GM12878 (cell line): ENCODE results near the gene GRIK2. TPM values are rescaled to one million over a fixed set of nuclear protein-coding genes. Genes with fewer than 3 reads are reported as not detected.

Experiments used
- ATAC-seq: fragments of 200-7000 bp; cut with Tn5 transposase; 3 replicates; pipeline ENCODE4 v1.9.1; 2020; ENCODE audit warnings: mild to moderate bottlenecking, moderate library complexity
- BruUV-seq: library from RNA; stranded (reverse); fragments of 400-500 nt; replicated peaks from 2 replicates; lab custom pipeline; 2021; lab: Mats Ljungman, UMichigan
- CTCF ChIA-PET: fragments of 300-600 bp; sonication (Branson Sonifier 250); formaldehyde crosslinking; extraction: SDS; loops from one replicate; lab custom pipeline; 2021; ENCODE audit warnings: inconsistent platforms; lab: Yijun Ruan, JAX
- POLR2A ChIA-PET: fragments of 350-600 bp; formaldehyde crosslinking; extraction: SDS; loops from one replicate; lab custom pipeline; 2021; ENCODE audit warnings: inconsistent platforms; lab: Charles Lee
- RAD21 ChIA-PET: fragments of 300-600 bp; sonication (Branson Sonifier 250); formaldehyde crosslinking; loops from one replicate; lab custom pipeline; 2023; ENCODE audit warnings: antibody characterized with exemption; ENCODE audit not compliant: unreplicated experiment; lab: Charles Lee
- SMC1A ChIA-PET: fragments of 300-600 bp; sonication (Branson Sonifier 250); formaldehyde crosslinking; loops from one replicate; lab custom pipeline; 2023; ENCODE audit not compliant: unreplicated experiment, uncharacterized antibody; lab: Charles Lee
- DNase-seq: peaks from one replicate; pipeline ENCODE4 v3.0.0-alpha.2; 2011; ENCODE audit warnings: low read depth, low spot score
- FAIRE-seq: peaks from 3 replicates; lab custom pipeline; 2011; peaks lifted over from hg19 to GRCh38; lab: Jason Lieb, UNC
- H2AFZ ChIP-seq: 2 replicates; pipeline ENCODE4 v1.6.0; 2011; ENCODE audit warnings: low read depth, low read length, control low read depth; ENCODE audit not compliant: control insufficient read depth
- H3K27ac ChIP-seq: 2 replicates; pipeline ENCODE4 v1.5.1; 2011; ENCODE audit warnings: control low read depth; ENCODE audit not compliant: control insufficient read depth, insufficient read depth
- H3K27me3 ChIP-seq, 2 experiments: replicated peaks in 1 of 2; 2 replicates each; pipeline versions ENCODE4 v1.6.0 to v1.6.1; 2011; ENCODE audit warnings: low read length in 1 of 2; ENCODE audit not compliant: control insufficient read depth in 2 of 2, insufficient read depth in 2 of 2
- H3K36me3 ChIP-seq, 2 experiments: 2 replicates each; pipeline ENCODE4 v1.5.1; 2011; ENCODE audit warnings: low read length in 1 of 2; ENCODE audit not compliant: control insufficient read depth in 2 of 2, insufficient read depth in 2 of 2
- H3K4me1 ChIP-seq: 2 replicates; pipeline ENCODE4 v1.6.1; 2011; ENCODE audit warnings: mild to moderate bottlenecking, low read length, moderate library complexity, mixed read lengths; ENCODE audit not compliant: control insufficient read depth, insufficient read depth
- H3K4me2 ChIP-seq: 2 replicates; pipeline ENCODE4 v1.6.0; 2011; ENCODE audit warnings: control low read depth; ENCODE audit not compliant: control insufficient read depth, insufficient read depth
- H3K4me3 ChIP-seq: fragments of 200-600 bp; sonication (generic); 2 replicates; pipeline ENCODE4 v1.5.1; 2016
- H3K79me2 ChIP-seq: 2 replicates; pipeline ENCODE4 v1.6.0; 2011; ENCODE audit warnings: low read length; ENCODE audit not compliant: control insufficient read depth, insufficient read depth
- H3K9ac ChIP-seq: 2 replicates; pipeline ENCODE4 v1.8.0; 2011; ENCODE audit warnings: low read length, control low read depth, mixed read lengths; ENCODE audit not compliant: control insufficient read depth, insufficient read depth
- H3K9me3 ChIP-seq: replicated peaks from 3 replicates; pipeline ENCODE4 v1.5.1; 2011; ENCODE audit warnings: mild to moderate bottlenecking, low read length; ENCODE audit not compliant: control insufficient read depth, insufficient read depth
- H4K20me1 ChIP-seq: 2 replicates; pipeline ENCODE4 v1.6.0; 2011; ENCODE audit not compliant: control insufficient read depth, insufficient read depth
- BCLAF1 ChIP-seq: fragments of 450-650 bp; IDR thresholded peaks from 2 replicates; pipeline ENCODE4 v1.6.1; 2017; ENCODE audit warnings: antibody characterized with exemption, mild to moderate bottlenecking, moderate library complexity
- CBX5 ChIP-seq: sonication (generic); IDR thresholded peaks from 2 replicates; pipeline ENCODE4 v1.6.1; 2016; ENCODE audit warnings: low read depth, moderate library complexity, mild to moderate bottlenecking, inconsistent platforms
- GATAD2B ChIP-seq: fragments of 450-650 bp; conservative IDR thresholded peaks from 2 replicates; pipeline ENCODE4 v1.6.1; 2017; ENCODE audit warnings: low read depth, mild to moderate bottlenecking, moderate library complexity
- KAT2A ChIP-seq: conservative IDR thresholded peaks from 2 replicates; pipeline ENCODE4 v1.6.1; 2011; ENCODE audit warnings: low read depth, low read length; ENCODE audit not compliant: control insufficient read depth
- MTA2 ChIP-seq: fragments of 450-650 bp; IDR thresholded peaks from 2 replicates; pipeline ENCODE4 v1.6.1; 2016; ENCODE audit warnings: low read depth, mild to moderate bottlenecking, moderate library complexity
- NR2C1 ChIP-seq: fragments of 450-650 bp; IDR thresholded peaks from 2 replicates; pipeline ENCODE4 v1.6.1; 2017; ENCODE audit warnings: antibody characterized with exemption, mild to moderate bottlenecking, moderate library complexity
- SMAD5 ChIP-seq: IDR thresholded peaks from 2 replicates; pipeline ENCODE4 v1.6.1; 2016; ENCODE audit warnings: antibody characterized with exemption, low read depth
- SREBF1 ChIP-seq: IDR thresholded peaks from 2 replicates; pipeline ENCODE4 v1.6.1; 2012; ENCODE audit warnings: mild to moderate bottlenecking, low read length
- STAT1 ChIP-seq: fragments of 450-650 bp; conservative IDR thresholded peaks from 2 replicates; pipeline ENCODE4 v1.6.1; 2014; ENCODE audit warnings: antibody characterized with exemption, mild to moderate bottlenecking
- SUPT20H ChIP-seq: IDR thresholded peaks from 2 replicates; pipeline ENCODE4 v1.6.1; 2011; ENCODE audit warnings: low read depth, mild to moderate bottlenecking, low read length, moderate library complexity, borderline replicate concordance; ENCODE audit not compliant: control insufficient read depth
- TCF3 ChIP-seq: IDR thresholded peaks from 2 replicates; pipeline ENCODE4 v1.6.1; 2012; ENCODE audit warnings: low read depth, mild to moderate bottlenecking, low read length, borderline replicate concordance; ENCODE audit not compliant: insufficient read depth
- ZNF274 ChIP-seq: IDR thresholded peaks from one replicate; pipeline ENCODE4 v1.8.0; 2011; ENCODE audit not compliant: insufficient read length, insufficient read depth
- ZNF384 ChIP-seq: IDR thresholded peaks from 2 replicates; pipeline ENCODE4 v1.6.1; 2012; ENCODE audit warnings: low read depth, mild to moderate bottlenecking, low read length, improper control_type of control experiment, borderline replicate concordance
- ZZZ3 ChIP-seq: IDR thresholded peaks from 2 replicates; pipeline ENCODE4 v1.6.1; 2011; ENCODE audit warnings: low read depth; ENCODE audit not compliant: control insufficient read depth, insufficient read length
- WGBS: methylation state at CpG from one replicate; pipeline ENCODE4 v1.1.6; 2016; ENCODE audit warnings: low lambda C conversion rate; ENCODE audit not compliant: insufficient replicate concordance, insufficient coverage; ENCODE audit errors: missing lambda C conversion rate; 5-methylcytosine and 5-hydroxymethylcytosine counted together
- in situ Hi-C: fragments of 300-500 bp; cut with MboI; formaldehyde crosslinking; loops from 9 replicates; pipeline ENCODE4 v1.14.3; 2018; ENCODE audit warnings: mixed read lengths
- intact Hi-C: fragments of 100-400 bp; cut with micrococcal nuclease; formaldehyde crosslinking; loops from one replicate; pipeline ENCODE4 v1.14.2; 2022; ENCODE audit not compliant: unreplicated experiment
- polyA plus RNA-seq, 11 experiments: library from polyadenylated mRNA; depleted of rRNA in 4 of 11; unstranded in 6 of 11; stranded (reverse) in 5 of 11; fragments of >200 nt; fragmentation: Nextera tagmentation in 4 of 11; fragmentation: Illumina TruSeq in 1 of 11; extraction: Ambion mirVana in 4 of 11; extraction: Trizol in 1 of 11; gene quantifications; 1 replicate in 1 of 11; 2 replicates in 10 of 11; pipeline versions ENCODE4 v1.2.1 to v1.2.3, GENCODE V29; 2011 to 2016; ENCODE audit warnings: inconsistent platforms in 2 of 11, missing spikeins in 2 of 11, low read depth in 1 of 11
- total RNA-seq, 4 experiments: library from RNA; depleted of rRNA in 3 of 4; stranded (reverse); fragments of >200 nt in 3 of 4; fragmentation: Illumina TruSeq in 1 of 4; extraction: Trizol in 1 of 4; gene quantifications; 2 replicates each; pipeline versions ENCODE4 v1.2.1 to v1.2.3, GENCODE V29; 2013 to 2021
- TF ChIP-seq, protein P1 (sequence below): fragments of 450-650 bp; IDR thresholded peaks from 2 replicates; pipeline ENCODE4 v1.6.1; 2016; ENCODE audit warnings: mild to moderate bottlenecking, moderate library complexity, borderline replicate concordance
- TF ChIP-seq, protein P2 (sequence below): IDR thresholded peaks from 2 replicates; pipeline ENCODE4 v1.6.1; 2012; ENCODE audit warnings: low read depth, low read length, improper control_type of control experiment

GRIK2 gene
- total and polyA plus RNA-seq, 10 of the 15 experiments (the other 5 are each of a cell fraction or from before 2014, with no cell fraction given): not detected

GRCh38 chr6:101402622-101403031 lies 9.1 kb downstream of the GRIK2 start:
- H3K4me1 ChIP-seq: no peaks in the 10 kb centered on the region
- no peaks in the 10 kb centered on the region for H3K79me2 ChIP-seq
- ATAC-seq: no peak; the same call in 2 of the 3 replicates
- 3% methylated on average over 28 of the region's 28 CpGs for WGBS
- FAIRE-seq: no peak
- no peaks in the 10 kb centered on the region for H3K9me3 ChIP-seq
- no peaks in the 10 kb centered on the region for H4K20me1 ChIP-seq
- no peak overlapping the region for H3K4me2 ChIP-seq
- no peak for DNase-seq
- H3K27ac ChIP-seq: no peak overlapping the region
- RAD21 ChIA-PET: no interaction called here
- H3K9ac ChIP-seq: no peak overlapping the region
- no TSS peak for BruUV-seq
- POLR2A ChIA-PET: no interaction called here
- H2AFZ ChIP-seq: no peak overlapping the region
- SMC1A ChIA-PET: no interaction called here
- peaks cover 12 to 17% of the 10 kb centered on the region in 2 experiments for H3K27me3 ChIP-seq
- intact Hi-C loops (no loop called here), in situ Hi-C loops (no loop called here)
- no peaks in the 10 kb centered on the region for H3K36me3 ChIP-seq
- no peak overlapping the region for H3K4me3 ChIP-seq
- CTCF ChIA-PET: interaction anchor here (0.9 kb wide), 1 partner anchor 35 kb away, joined by 3 read pairs; no protein-coding TSS in a partner anchor
- TF ChIP-seq SMAD5 (no peak), KAT2A (no peak), STAT1 (no peak), ZNF384 (no peak), TCF3 (no peak), BCLAF1 (no peak), MTA2 (no peak), GATAD2B (no peak), NR2C1 (no peak), CBX5 (no peak), ZNF274 (no peak), SUPT20H (no peak), SREBF1 (no peak), ZZZ3 (no peak)
- TF ChIP-seq, protein P1, sequence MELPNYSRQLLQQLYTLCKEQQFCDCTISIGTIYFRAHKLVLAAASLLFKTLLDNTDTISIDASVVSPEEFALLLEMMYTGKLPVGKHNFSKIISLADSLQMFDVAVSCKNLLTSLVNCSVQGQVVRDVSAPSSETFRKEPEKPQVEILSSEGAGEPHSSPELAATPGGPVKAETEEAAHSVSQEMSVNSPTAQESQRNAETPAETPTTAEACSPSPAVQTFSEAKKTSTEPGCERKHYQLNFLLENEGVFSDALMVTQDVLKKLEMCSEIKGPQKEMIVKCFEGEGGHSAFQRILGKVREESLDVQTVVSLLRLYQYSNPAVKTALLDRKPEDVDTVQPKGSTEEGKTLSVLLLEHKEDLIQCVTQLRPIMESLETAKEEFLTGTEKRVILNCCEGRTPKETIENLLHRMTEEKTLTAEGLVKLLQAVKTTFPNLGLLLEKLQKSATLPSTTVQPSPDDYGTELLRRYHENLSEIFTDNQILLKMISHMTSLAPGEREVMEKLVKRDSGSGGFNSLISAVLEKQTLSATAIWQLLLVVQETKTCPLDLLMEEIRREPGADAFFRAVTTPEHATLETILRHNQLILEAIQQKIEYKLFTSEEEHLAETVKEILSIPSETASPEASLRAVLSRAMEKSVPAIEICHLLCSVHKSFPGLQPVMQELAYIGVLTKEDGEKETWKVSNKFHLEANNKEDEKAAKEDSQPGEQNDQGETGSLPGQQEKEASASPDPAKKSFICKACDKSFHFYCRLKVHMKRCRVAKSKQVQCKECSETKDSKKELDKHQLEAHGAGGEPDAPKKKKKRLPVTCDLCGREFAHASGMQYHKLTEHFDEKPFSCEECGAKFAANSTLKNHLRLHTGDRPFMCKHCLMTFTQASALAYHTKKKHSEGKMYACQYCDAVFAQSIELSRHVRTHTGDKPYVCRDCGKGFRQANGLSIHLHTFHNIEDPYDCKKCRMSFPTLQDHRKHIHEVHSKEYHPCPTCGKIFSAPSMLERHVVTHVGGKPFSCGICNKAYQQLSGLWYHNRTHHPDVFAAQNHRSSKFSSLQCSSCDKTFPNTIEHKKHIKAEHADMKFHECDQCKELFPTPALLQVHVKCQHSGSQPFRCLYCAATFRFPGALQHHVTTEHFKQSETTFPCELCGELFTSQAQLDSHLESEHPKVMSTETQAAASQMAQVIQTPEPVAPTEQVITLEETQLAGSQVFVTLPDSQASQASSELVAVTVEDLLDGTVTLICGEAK: no peak
- TF ChIP-seq, protein P2, sequence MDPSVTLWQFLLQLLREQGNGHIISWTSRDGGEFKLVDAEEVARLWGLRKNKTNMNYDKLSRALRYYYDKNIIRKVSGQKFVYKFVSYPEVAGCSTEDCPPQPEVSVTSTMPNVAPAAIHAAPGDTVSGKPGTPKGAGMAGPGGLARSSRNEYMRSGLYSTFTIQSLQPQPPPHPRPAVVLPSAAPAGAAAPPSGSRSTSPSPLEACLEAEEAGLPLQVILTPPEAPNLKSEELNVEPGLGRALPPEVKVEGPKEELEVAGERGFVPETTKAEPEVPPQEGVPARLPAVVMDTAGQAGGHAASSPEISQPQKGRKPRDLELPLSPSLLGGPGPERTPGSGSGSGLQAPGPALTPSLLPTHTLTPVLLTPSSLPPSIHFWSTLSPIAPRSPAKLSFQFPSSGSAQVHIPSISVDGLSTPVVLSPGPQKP: no peak
